ENCODE measurements around the gene SPINT2.

Gene SPINT2

DNA sequence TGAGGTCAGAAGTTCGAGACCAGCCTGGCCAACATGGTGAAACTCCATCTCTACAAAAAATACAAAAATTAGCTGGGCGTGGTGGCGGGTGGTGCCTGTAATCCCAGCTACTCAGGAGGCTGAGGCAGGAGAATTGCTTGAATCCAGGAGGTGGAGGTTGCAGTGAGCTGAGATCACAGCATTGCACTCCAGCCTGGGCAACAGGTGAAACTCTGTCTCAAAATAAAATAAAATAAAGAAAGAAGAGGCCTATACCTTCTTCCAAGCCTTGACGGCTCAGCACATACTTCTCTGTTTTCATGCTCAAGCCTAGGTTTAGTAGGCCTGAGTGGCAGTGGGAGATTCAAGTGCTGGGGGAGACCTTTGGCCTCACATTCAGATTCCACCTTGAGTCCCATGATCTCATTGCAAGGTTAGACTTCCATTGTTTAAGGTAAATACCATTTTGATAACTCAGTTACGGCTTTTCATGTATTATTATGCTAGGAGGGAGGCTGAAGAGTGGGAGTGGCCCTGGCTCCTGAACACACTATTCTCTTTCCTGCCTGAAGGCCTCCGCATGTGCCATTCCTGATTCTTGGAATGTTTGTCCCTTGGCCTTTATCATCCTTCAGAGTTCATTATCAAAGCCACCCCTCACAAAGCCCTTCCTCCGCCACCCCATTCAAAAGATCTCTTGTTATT, 1.6 kb upstream of the SPINT2 start:
- FAIRE-seq (no peak), DNase-seq (ENCODE audit: insufficient read length) (no peak)
- TF ChIP-seq TAF1 (IDR thresholded peaks at IDR 0.05; ENCODE audit: borderline replicate concordance, low read depth, low read length), result no peak
- TF ChIP-seq POLR2AphosphoS5 (IDR thresholded peaks at IDR 0.05; ENCODE audit: low read depth, low read length), result no peak

DNA sequence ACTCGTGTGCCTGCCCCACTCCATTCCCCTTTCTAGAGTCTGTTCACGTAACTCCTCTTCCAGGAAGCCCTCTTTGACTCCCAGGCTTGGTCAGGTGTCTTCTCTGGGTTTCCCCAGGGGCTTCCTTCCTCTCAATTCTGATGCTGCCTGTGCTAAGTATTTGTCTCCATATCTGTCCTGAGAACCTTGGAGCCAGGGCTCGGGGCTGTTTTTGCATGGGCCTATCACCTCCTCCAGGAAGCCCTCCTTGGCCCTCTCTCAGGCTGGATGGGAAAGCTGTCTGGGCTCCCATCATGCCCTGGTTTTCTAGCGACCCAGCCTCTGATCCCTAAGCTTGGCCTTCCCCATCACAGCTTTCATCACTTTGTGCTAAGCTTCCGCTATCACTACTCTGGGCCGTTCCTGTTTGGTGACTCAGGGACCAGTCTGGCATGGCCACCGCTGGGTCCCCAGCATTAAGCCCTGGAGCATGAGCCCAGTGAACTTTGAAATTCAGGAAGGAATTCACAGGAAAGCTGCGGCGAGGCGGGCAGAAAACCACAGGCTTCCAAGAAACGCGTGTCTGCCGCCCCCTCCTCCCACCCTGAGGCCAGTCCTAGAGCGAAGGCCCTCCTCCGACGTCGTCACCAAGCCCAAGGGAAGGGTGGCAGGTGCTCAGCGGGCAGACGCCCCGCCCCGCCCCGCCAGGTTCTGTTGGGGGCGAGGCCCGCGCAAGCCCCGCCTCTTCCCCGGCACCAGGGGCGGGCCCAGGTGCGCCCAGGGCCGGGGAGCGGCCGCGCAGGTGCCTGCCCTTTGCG, 486 bp upstream of the SPINT2 start:
- DNase-seq (ENCODE audit: insufficient read length), result peak; percentile 56
- TF ChIP-seq TAF1 (IDR thresholded peaks at IDR 0.05; ENCODE audit: borderline replicate concordance, low read depth, low read length) (no peak), POLR2A (IDR thresholded peaks at IDR 0.05; ENCODE audit: low read depth, low read length) (no peak)
- peak; percentile 76 for FAIRE-seq

DNA sequence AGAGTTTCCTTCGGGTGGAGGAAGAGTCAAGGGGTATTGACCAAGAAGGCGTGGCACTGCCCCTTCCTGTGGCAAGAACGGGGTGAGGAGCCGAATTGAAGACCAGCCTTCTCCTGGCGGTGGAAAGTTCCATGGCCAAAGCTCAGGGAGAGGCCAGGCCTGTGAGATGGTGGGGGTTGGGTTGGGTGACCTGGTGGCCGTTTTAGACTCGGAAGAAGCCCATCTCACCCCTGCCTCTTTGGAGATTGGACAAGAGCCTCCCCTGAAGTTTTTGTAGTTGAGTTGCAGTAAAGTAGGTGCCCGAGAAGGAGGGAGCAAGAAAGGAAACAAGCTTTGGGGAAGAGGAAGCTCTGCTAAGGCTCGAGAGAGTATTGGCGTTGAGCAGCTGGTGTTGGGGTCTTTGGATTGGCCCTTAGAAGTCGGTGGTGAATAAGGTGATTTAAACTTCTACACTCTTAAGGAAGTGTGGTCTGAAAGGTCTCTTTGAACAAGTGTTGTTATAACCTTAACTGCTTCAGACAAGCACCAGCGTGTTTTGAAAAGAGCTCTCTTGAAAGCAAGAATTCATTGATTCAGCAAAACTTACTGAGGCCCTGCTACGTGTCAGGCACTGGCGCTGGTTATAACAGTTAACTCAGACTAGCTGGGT, 964 bp downstream of the SPINT2 start:
- TF ChIP-seq TAF1 (IDR thresholded peaks at IDR 0.05; ENCODE audit: borderline replicate concordance, low read depth, low read length) (no peak), POLR2A (IDR thresholded peaks at IDR 0.05; ENCODE audit: low read depth, low read length) (no peak), POLR2AphosphoS5 (IDR thresholded peaks at IDR 0.05; ENCODE audit: low read depth, low read length) (no peak)
- DNase-seq (ENCODE audit: insufficient read length), result no peak
- no peak for FAIRE-seq

DNA sequence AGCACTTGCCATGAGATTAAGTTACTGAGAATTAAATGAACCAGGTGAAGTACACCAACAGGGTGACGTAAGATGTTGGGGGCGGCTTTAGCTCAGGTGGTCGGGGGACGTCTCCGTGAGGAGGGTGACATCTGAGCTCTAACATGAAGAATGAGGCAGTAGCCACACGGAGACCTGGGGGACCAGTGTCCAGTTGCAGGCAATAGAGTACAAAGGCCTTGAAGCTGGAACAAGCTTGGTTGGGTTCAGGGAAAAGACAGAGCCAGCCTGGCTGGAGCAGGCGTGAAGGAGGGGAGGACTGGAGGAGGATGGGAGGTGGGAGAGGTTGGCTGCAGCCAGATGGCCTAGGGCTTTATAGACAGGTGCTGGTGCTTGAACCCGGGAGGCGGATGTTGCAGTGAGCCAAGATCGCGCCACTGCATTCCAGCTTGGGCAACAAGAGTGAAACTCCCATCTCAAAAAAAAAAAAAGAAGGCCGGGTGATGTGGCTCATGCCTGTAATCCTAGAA, 1.6 kb downstream of the SPINT2 start:
- TF ChIP-seq POLR2A (IDR thresholded peaks at IDR 0.05; ENCODE audit: low read depth, low read length) (no peak), TAF1 (IDR thresholded peaks at IDR 0.05; ENCODE audit: borderline replicate concordance, low read depth, low read length) (no peak), POLR2AphosphoS5 (IDR thresholded peaks at IDR 0.05; ENCODE audit: low read depth, low read length) (no peak)
- DNase-seq (ENCODE audit: insufficient read length) (no peak), FAIRE-seq (no peak)

DNA sequence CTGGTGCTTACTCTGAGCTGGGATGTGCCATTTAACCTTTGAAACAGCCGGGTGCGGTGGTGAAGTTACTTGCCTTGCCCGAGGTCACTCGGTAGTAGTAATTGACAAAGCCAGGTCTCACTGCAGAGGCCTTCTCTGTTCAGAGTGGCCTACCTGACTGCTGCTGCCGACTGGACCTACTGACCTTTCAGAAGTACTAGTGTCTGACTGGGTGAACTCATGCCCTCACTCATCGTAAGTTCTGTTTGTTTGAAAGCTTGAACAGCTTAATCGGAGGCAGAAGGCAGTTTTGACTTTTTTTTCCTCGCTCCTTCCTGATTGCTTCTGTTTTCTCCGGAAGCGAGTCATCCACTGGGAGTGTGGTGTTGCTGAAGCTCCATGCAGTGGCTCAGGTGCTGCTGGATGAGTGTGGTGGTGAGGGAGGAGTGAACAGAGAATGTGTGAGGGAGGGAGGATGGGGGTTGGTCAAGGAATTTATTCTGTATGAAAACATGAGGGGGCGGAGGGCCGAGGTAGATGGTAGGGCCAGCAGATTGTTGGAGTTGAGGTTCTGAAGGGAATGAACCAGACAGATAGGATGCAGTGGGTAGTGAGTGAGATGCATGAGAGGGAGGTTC, 2.7 kb downstream of the SPINT2 start:
- FAIRE-seq, result no peak
- no peak for TF ChIP-seq POLR2A (IDR thresholded peaks at IDR 0.05; ENCODE audit: low read depth, low read length)
- TF ChIP-seq POLR2AphosphoS5 (IDR thresholded peaks at IDR 0.05; ENCODE audit: low read depth, low read length), result no peak
- TF ChIP-seq TAF1 (IDR thresholded peaks at IDR 0.05; ENCODE audit: borderline replicate concordance, low read depth, low read length), result no peak
- DNase-seq (ENCODE audit: insufficient read length), result no peak

DNA sequence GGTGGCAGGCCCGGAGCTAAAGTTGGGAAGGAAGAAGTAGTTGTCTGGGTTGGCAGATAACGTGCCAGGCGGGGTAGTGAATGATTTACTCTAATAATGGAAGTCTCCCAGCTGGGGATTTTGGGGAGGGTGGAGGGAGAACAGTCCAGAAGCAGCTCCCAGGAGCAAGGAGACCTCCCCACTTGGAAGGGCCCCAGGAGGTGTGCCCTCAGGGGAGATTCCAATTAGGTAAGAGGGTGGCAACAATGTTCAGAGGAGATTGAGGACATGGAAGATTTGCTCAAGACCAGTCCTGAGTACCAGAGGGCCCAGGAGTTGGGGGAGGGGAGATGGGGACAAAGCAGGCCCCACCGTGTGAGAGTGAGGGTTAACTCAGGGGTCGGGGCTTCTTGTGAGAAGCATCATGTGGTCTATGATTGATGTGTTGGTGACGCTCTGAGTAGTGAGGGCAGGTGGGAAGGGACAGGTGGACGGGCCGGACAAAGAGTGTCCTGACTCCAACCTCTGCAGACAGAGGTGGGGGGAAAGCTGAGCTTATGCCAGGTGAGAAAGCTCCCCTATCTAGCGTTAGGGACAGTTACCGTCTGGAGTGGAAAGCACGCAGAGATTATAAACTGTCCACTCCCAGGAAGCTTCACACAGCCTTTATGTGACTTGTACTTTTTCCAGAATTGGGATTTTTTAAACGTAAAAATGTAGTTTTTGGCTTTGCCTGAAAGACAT, 3.5 kb downstream of the SPINT2 start:
- no peak for FAIRE-seq
- TF ChIP-seq POLR2AphosphoS5 (IDR thresholded peaks at IDR 0.05; ENCODE audit: low read depth, low read length) (no peak), TAF1 (IDR thresholded peaks at IDR 0.05; ENCODE audit: borderline replicate concordance, low read depth, low read length) (no peak), POLR2A (IDR thresholded peaks at IDR 0.05; ENCODE audit: low read depth, low read length) (no peak)

DNA sequence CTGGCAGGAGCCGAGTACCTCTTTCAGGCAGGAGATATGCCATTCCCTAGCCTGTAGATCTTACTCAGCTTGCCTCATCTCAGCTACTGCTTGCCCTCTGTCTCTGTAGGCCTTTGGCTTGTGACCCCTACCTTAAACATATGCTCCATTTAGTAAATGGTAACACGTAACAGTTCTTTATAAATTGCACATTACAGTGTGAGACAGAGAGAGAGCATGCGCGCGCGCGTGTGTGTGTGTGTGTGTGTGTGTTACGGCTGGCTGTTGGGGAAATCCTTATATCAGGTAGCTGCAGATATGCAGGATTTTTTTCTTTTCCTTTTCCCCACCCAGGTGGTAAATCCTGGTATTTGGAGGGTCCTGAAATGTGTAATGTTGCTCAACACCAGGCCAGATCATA, 4.2 kb downstream of the SPINT2 start:
- FAIRE-seq (no peak), DNase-seq (ENCODE audit: insufficient read length) (no peak)
- TF ChIP-seq POLR2AphosphoS5 (IDR thresholded peaks at IDR 0.05; ENCODE audit: low read depth, low read length) (no peak), POLR2A (IDR thresholded peaks at IDR 0.05; ENCODE audit: low read depth, low read length) (no peak), TAF1 (IDR thresholded peaks at IDR 0.05; ENCODE audit: borderline replicate concordance, low read depth, low read length) (no peak)

More for the DNA sequence above, 3.5 kb downstream of the SPINT2 start:
- DNase-seq (ENCODE audit: insufficient read length), result no peak

DNA sequence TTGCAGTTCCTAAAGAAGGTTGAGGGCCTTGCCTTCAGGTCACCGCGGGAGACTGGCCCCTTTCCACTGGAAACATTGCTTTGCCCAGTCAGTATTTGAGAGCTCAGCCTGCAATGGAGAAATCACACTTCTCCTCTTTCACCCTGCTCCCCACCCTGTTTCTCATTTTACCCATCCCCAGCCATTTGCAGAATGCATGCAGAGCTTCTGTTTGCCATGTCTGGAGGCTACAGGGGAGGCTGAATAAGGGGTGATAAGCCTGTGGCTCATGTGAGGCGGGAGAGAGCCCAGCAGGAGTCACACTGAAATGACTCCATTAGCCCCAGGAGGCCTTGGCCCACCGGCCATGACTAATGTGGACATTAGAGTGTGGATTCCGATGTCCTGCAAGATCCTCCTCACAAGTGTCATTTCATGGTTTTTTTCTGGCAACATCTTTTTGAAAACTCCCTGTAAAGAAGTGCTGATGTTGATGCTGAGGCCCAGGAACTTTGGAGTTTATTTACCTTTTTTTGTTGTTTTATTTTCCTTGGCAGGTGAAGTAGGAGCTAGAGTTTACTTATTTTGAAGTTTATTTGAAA, 6.3 kb downstream of the SPINT2 start:
- TF ChIP-seq POLR2A (IDR thresholded peaks at IDR 0.05; ENCODE audit: low read depth, low read length) (no peak), POLR2AphosphoS5 (IDR thresholded peaks at IDR 0.05; ENCODE audit: low read depth, low read length) (no peak), TAF1 (IDR thresholded peaks at IDR 0.05; ENCODE audit: borderline replicate concordance, low read depth, low read length) (no peak)
- no peak for FAIRE-seq
- DNase-seq (ENCODE audit: insufficient read length), result no peak

DNA sequence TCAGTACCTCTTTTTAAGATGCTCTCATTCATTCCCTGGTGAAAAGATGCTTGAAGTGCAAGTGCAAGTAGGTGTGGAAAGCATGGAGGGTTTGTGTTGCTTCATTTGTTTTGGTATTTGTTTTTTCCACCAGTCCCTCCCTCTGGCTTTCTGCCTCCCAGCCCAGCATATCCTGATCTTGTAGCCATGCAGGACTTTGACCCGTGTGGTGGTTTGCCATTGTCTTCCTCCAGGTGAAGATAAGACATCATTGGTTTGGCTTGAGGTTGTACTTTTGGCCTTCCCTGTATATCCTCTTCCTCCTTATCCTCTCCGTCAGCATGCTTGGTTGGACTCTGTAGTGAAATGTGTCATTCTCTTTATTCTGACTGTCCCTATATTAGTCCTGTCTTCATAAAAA, 9.1 kb downstream of the SPINT2 start:
- DNase-seq (ENCODE audit: insufficient read length), result no peak
- FAIRE-seq, result no peak
- TF ChIP-seq POLR2A (IDR thresholded peaks at IDR 0.05; ENCODE audit: low read depth, low read length), result no peak

DNA sequence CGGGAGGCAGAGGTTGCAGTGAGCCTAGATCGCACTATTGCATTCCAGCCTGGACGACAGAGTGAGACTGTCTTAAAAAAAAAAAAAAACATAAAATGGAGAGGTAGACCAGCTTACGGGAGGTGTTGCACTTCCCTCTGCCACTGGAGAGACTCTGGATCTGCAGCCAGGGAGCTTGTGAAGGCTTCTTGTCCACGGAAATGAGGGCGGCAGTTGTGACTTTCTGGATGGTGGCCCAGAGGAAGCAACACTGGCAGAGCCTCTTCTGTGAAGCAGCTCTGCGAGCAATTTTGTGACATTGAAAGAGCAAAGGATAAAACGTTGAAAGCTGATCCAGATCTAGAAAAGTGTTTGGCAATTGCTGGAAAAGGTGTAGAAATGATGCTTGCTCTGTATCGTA, 10.4 kb downstream of the SPINT2 start:
- FAIRE-seq, result no peak
- no peak for TF ChIP-seq TAF1 (IDR thresholded peaks at IDR 0.05; ENCODE audit: borderline replicate concordance, low read depth, low read length)
- no peak for TF ChIP-seq POLR2AphosphoS5 (IDR thresholded peaks at IDR 0.05; ENCODE audit: low read depth, low read length)
- TF ChIP-seq POLR2A (IDR thresholded peaks at IDR 0.05; ENCODE audit: low read depth, low read length), result no peak
- DNase-seq (ENCODE audit: insufficient read length), result no peak
